Smooth muscle cell (in vitro differentiated cells): Measurements from ENCODE around the gene ITPRID2. TPM values are rescaled to one million over a fixed set of nuclear protein-coding genes. Genes with fewer than 3 reads are reported as not detected.
A peak's percentile ranks its signal among the peaks of the same experiment; 100 is the strongest.

ENCODE experiments used
- DNase-seq: peaks from one replicate; lab custom pipeline; 2025; ENCODE audit not compliant: unreplicated experiment; lab: John Stamatoyannopoulos, UW
- H2AFZ ChIP-seq: fragments of 200-600 bp; sonication (generic); 2 replicates; pipeline ENCODE4 v1.6.0; 2016; ENCODE audit warnings: antibody characterized with exemption, low read depth, mild to moderate bottlenecking
- H3F3A ChIP-seq: fragments of 200-600 bp; sonication (generic); 2 replicates; pipeline ENCODE4 v1.6.0; 2017; ENCODE audit warnings: antibody characterized with exemption, low read depth
- H3K27ac ChIP-seq: fragments of 200-600 bp; sonication (generic); 2 replicates; pipeline ENCODE4 v1.5.1; 2016; ENCODE audit warnings: low read depth, mild to moderate bottlenecking
- H3K27me3 ChIP-seq: fragments of 200-600 bp; sonication (generic); 2 replicates; pipeline ENCODE4 v1.6.1; 2016; ENCODE audit warnings: low read depth, mild to moderate bottlenecking
- H3K36me3 ChIP-seq: fragments of 200-600 bp; sonication (generic); 2 replicates; pipeline ENCODE4 v1.5.1; 2016; ENCODE audit warnings: low read depth
- H3K4me1 ChIP-seq: fragments of 200-600 bp; sonication (generic); 2 replicates; pipeline ENCODE4 v1.5.1; 2016; ENCODE audit warnings: low read depth
- H3K4me2 ChIP-seq: fragments of 200-600 bp; sonication (generic); 2 replicates; pipeline ENCODE4 v1.6.0; 2016; ENCODE audit warnings: mild to moderate bottlenecking
- H3K4me3 ChIP-seq: fragments of 200-600 bp; sonication (generic); 2 replicates; pipeline ENCODE4 v1.5.1; 2016; ENCODE audit warnings: mild to moderate bottlenecking
- H3K79me2 ChIP-seq: fragments of 200-600 bp; sonication (generic); 2 replicates; pipeline ENCODE4 v1.6.0; 2016; ENCODE audit warnings: low read depth, mild to moderate bottlenecking
- H3K9ac ChIP-seq: fragments of 200-600 bp; sonication (generic); 2 replicates; pipeline ENCODE4 v1.6.0; 2016; ENCODE audit warnings: low read depth
- H3K9me3 ChIP-seq: fragments of 200-600 bp; sonication (generic); replicated peaks from 2 replicates; pipeline ENCODE4 v1.5.1; 2016; ENCODE audit warnings: low read depth
- H4K20me1 ChIP-seq: fragments of 200-600 bp; sonication (generic); 2 replicates; pipeline ENCODE4 v1.6.0; 2016; ENCODE audit warnings: low read depth
- CTCF ChIP-seq: fragments of 200-600 bp; sonication (generic); IDR thresholded peaks from 2 replicates; pipeline ENCODE4 v1.5.1; 2017; ENCODE audit warnings: borderline replicate concordance, mild to moderate bottlenecking, antibody characterized with exemption; ENCODE audit not compliant: insufficient read depth, poor library complexity, severe bottlenecking
- WGBS: methylation state at CpG from one replicate; pipeline ENCODE4 v1.1.7; 2016; ENCODE audit warnings: low lambda C conversion rate; 5-methylcytosine and 5-hydroxymethylcytosine counted together
- polyA plus RNA-seq: library from polyadenylated mRNA; unstranded; fragments of >200 nt; fragmentation: Nextera tagmentation; extraction: Ambion mirVana; gene quantifications from 2 replicates; pipeline ENCODE4 v1.2.1, GENCODE V29; 2016
- total RNA-seq: library from RNA; depleted of rRNA; stranded (reverse); fragments of >200 nt; gene quantifications from 2 replicates; pipeline ENCODE4 v1.2.3, GENCODE V29; 2014

ITPRID2 gene
- total and polyA plus RNA-seq, 2 experiments from 2014 or later: 28.2 to 556 TPM

GRCh38 chr2:181978351-181979150 is 87.0 kb downstream of the ITPRID2 start:
- H4K20me1 ChIP-seq: no peaks in the 10 kb centered on the region
- H3K4me2 ChIP-seq: no peak overlapping the region
- peak overlapping the region; percentile 88 for H3K27ac ChIP-seq
- H3K27me3 ChIP-seq: no peaks in the 10 kb centered on the region
- WGBS: 52% methylated on average over 2 of the region's 2 CpGs
- no peak for TF ChIP-seq CTCF
- no peak overlapping the region for H3K4me3 ChIP-seq
- H3K4me1 ChIP-seq: no peaks in the 10 kb centered on the region
- no peak for DNase-seq
- peak overlapping the region; percentile 24 for H3K9ac ChIP-seq
- H3F3A ChIP-seq: no peaks in the 10 kb centered on the region
- no peaks in the 10 kb centered on the region for H3K79me2 ChIP-seq
- no peaks in the 10 kb centered on the region for H3K36me3 ChIP-seq
- H2AFZ ChIP-seq: no peak overlapping the region
- no peaks in the 10 kb centered on the region for H3K9me3 ChIP-seq

Other genes with a start within 250 kb of the ITPRID2 start
- not detected in 2 replicates for gene CERKL, start 234.6 kb upstream of the ITPRID2 start, total RNA-seq
- 1.4 and 1.8 TPM in 2 replicates for gene CERKL, start 234.6 kb upstream of the ITPRID2 start, polyA plus RNA-seq
- not detected in 2 replicates for gene NEUROD1, start 211.2 kb upstream of the ITPRID2 start, total RNA-seq
- not detected in 2 replicates for gene NEUROD1, start 211.2 kb upstream of the ITPRID2 start, polyA plus RNA-seq
- 3.3 and 6.6 TPM in 2 replicates for gene PPP1R1C, start 94.1 kb downstream of the ITPRID2 start, total RNA-seq
- gene PPP1R1C, start 94.1 kb downstream of the ITPRID2 start, polyA plus RNA-seq: 2.3 and 4.9 TPM in 2 replicates